GM12873 (cell line): Measurements from ENCODE around the gene SULT1E1.

Experiments
- TF ChIP-seq, protein P1 (sequence below): IDR thresholded peaks from 2 replicates; pipeline ENCODE4 v1.5.1; 2012; ENCODE audit warnings: low read depth, mild to moderate bottlenecking, moderate library complexity, low read length, control low read depth; ENCODE audit not compliant: insufficient read depth; ENCODE audit errors: missing control alignments

SULT1E1 gene, protein sequence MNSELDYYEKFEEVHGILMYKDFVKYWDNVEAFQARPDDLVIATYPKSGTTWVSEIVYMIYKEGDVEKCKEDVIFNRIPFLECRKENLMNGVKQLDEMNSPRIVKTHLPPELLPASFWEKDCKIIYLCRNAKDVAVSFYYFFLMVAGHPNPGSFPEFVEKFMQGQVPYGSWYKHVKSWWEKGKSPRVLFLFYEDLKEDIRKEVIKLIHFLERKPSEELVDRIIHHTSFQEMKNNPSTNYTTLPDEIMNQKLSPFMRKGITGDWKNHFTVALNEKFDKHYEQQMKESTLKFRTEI

DNA sequence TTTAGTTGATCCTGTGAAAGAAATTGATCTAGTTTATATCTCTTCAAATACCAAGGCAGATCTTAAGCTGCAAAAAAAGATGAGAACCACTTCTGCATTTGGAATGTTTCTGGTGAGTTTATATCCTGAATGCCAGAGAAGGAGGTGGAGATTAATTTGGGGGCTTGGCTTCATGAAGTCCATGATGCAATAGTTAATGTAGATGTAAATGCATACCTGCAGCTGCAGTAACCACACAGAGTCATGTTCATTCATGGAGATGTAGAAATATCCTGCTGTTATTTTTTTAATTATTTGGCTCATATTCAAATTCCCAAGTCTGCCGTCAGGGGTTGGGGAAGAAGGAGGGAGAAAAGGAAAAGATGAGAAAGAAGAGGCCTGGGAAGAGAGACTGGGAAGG is at the start of gene SULT1E1:
SULT1E1 (minus strand) TSS at position 94 of the 400 bp plus-strand sequence. CDS start 2,501 bp downstream, outside the sequence.
- TF ChIP-seq, protein P1, sequence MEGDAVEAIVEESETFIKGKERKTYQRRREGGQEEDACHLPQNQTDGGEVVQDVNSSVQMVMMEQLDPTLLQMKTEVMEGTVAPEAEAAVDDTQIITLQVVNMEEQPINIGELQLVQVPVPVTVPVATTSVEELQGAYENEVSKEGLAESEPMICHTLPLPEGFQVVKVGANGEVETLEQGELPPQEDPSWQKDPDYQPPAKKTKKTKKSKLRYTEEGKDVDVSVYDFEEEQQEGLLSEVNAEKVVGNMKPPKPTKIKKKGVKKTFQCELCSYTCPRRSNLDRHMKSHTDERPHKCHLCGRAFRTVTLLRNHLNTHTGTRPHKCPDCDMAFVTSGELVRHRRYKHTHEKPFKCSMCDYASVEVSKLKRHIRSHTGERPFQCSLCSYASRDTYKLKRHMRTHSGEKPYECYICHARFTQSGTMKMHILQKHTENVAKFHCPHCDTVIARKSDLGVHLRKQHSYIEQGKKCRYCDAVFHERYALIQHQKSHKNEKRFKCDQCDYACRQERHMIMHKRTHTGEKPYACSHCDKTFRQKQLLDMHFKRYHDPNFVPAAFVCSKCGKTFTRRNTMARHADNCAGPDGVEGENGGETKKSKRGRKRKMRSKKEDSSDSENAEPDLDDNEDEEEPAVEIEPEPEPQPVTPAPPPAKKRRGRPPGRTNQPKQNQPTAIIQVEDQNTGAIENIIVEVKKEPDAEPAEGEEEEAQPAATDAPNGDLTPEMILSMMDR = no peak

DNA sequence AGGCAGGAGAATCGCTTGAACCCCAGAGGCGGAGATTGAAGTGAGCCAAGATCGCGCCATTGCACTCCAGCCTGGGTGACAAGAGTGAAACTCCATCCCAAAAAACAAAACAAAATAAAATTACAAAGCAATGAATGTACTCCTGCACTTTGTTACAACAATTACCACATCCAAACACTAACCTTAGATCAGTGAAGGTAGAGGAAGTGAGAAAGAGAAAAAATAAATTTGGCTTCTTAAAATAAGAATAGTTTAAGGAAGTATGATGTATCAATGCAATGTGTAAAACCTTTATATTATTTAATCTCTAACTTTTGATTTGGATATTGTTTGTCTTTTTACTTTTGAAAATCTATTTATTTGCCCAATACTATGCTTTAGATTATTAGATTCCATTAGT is 49.2 kb upstream of the SULT1E1 start:
- TF ChIP-seq, protein P1 = no peak

DNA sequence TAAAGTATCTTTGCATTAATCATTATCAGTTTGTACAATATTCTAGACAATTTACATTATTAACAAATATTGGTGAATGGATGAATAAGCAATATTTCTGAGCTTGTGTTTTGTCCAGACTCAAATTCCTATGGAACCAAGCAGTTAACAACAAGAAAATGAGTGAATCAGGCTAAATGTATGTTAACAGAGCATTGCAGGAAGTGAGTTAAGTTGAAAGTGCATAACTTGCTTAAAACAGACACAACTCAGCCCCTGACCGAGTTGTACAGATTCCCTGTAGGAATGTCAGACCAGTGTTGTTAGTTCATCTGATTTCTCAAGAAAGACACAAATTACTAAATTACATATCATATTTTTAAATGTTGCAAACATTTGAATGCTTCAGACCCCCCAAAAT is 47.2 kb upstream of the SULT1E1 start:
- TF ChIP-seq, protein P1 = no peak

DNA sequence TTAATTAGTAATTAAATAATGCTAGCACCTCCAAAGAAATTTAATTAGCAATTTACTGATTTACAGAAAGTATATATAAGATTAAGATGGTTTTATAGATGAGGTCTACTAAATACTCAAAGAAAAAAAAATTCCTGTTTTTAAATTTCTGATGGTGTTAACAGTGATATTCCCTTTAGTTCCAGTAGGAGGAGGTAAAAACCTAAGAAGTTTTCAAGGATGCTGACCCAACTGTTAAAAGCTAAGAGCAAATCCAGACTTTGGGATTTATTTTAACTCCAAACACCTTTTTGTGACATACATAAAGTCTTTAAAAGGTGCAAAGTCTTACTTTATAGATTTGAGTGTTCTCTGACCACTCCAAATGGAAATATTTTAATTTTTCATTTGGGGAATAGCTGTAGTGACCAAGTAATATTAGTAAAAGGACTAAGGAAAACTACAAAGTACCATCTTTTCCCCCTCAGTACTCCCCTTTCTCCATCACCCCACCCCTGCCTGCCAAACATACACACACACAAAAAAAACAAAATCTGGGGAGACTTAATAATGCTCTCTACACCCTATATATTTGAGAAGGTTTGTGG is 36.7 kb upstream of the SULT1E1 start:
- TF ChIP-seq, protein P1 = peak; percentile 29

DNA sequence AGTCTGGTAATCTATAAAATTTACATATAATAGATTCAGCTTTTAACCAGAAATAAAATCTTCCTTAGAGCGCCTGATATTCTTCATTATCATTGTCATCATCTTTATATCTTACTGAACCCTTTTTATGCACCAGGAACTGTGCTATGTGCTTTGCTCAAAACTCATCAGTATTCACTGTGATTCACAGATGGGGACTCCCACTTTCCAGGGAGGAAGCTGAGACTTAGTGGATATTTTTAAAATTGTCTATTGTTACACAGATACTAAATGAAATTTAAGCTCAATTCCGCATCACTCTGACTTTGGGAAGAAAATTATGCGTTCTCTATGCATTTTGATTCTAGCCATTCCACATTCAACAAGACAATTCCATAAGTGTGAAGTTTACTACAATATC is 34.8 kb upstream of the SULT1E1 start:
- TF ChIP-seq, protein P1 = no peak

DNA sequence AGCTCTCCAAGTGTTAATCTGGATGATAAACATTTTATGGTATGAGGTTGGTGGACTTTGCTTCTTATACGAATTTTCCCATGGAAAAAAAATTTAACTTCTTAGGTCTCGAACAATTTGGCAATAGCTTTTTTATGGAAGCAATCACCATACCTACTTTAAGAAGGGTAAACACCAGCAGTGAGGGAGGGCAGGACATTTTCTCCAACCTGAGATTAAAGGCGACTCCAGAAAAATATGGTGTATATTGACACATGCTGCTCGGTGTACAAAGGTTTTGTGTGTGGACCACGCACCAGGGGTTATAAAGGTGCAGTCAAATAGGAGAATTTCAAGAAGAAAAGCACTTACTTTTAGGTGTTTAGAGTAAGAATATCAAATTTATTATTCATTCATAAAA is 34.2 kb upstream of the SULT1E1 start:
- TF ChIP-seq, protein P1 = no peak

DNA sequence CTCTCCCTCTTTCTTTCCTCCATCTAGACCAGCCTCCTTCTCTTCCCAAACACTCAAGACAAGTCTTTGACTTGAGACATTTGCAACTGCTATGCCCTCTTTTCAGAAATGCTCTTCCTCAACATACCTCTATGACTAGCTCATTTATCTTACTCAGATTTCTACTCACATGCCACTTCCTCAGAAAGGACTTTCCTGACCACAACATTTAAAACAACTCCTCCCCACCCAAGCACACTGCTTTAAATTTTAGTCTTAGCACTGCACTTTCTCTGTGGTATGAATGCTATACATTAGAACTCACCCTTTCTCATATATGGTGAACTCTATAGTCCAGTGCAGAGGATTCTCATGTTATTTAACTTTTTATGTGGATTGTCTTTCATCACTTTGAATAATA is 28.4 kb upstream of the SULT1E1 start:
- TF ChIP-seq, protein P1 = no peak
